NCI-H1694 (cell line): ENCODE results near the gene EMILIN2.
"Not testable (repeated sequence)": the region's sequence is repeated elsewhere in the genome, so short reads cannot be mapped to it uniquely, and the experiment has no call there.

ENCODE experiments used
- DNase-seq: peaks from one replicate; lab custom pipeline; 2025; lab: John Stamatoyannopoulos, UW

The EMILIN2 gene

GRCh38 chr18:2845172-2845571 lies 1.6 kb upstream of the EMILIN2 start:
- no peak for DNase-seq

GRCh38 chr18:2847317-2848246 lies 776 bp downstream of the EMILIN2 start:
- no peak for DNase-seq

- DNase-seq = no peak
Measured at GRCh38 chr18:2848247-2849246, 1.7 kb downstream of the EMILIN2 start.

- DNase-seq = no peak
Measured at GRCh38 chr18:2850816-2851215, 4.0 kb downstream of the EMILIN2 start.

GRCh38 chr18:2851771-2852170 lies 5.0 kb downstream of the EMILIN2 start:
- DNase-seq = no peak

GRCh38 chr18:2852460-2852859 lies 5.7 kb downstream of the EMILIN2 start:
- not testable (repeated sequence) for DNase-seq

GRCh38 chr18:2853173-2853925 lies 6.5 kb downstream of the EMILIN2 start:
- DNase-seq = no peak

GRCh38 chr18:2853926-2854664 lies 7.3 kb downstream of the EMILIN2 start:
- no peak for DNase-seq

GRCh38 chr18:2854875-2855274 lies 8.1 kb downstream of the EMILIN2 start:
- no peak for DNase-seq

- no peak for DNase-seq
Measured at GRCh38 chr18:2855560-2856350, 8.9 kb downstream of the EMILIN2 start.

GRCh38 chr18:2856547-2857170 lies 9.9 kb downstream of the EMILIN2 start:
- no peak for DNase-seq

GRCh38 chr18:2857491-2858131 lies 10.8 kb downstream of the EMILIN2 start:
- DNase-seq = no peak

- DNase-seq = not testable (repeated sequence)
Measured at GRCh38 chr18:2860397-2860796, 13.6 kb downstream of the EMILIN2 start.

GRCh38 chr18:2863997-2864396 lies 17.2 kb downstream of the EMILIN2 start:
- DNase-seq = not testable (repeated sequence)

GRCh38 chr18:2866465-2866864 lies 19.7 kb downstream of the EMILIN2 start:
- DNase-seq = not testable (repeated sequence)

GRCh38 chr18:2869207-2869606 lies 22.4 kb downstream of the EMILIN2 start:
- DNase-seq = no peak

- no peak for DNase-seq
Measured at GRCh38 chr18:2871111-2871720, 24.4 kb downstream of the EMILIN2 start.

- no peak for DNase-seq
Measured at GRCh38 chr18:2872095-2872494, 25.3 kb downstream of the EMILIN2 start.

GRCh38 chr18:2874765-2875164 lies 28.0 kb downstream of the EMILIN2 start:
- no peak for DNase-seq
